ENCODE measurements around the gene LCE2A.

Gene LCE2A

GRCh38 chr1:152743371-152744145 is 45.4 kb downstream of the LCE2A start:
- no peak for DNase-seq

GRCh38 chr1:152745289-152745704 is 47.2 kb downstream of the LCE2A start:
- DNase-seq: no peak

GRCh38 chr1:152745765-152746444 is 47.8 kb downstream of the LCE2A start:
- DNase-seq: no peak

- DNase-seq: no peak
These were observed 49.7 kb downstream of the LCE2A start for GRCh38 chr1:152747831-152748230.

Measured in NCI-H526 treated with DMSO at 0.1 percent for 48 hours (cell line).